Fibroblast of the aortic adventitia (primary cell): ENCODE results near the gene LRP1B. TPM values are rescaled to one million over a fixed set of nuclear protein-coding genes. Genes with fewer than 3 reads are reported as not detected.

Source experiments
- DNase-seq: peaks from one replicate; pipeline ENCODE4 v3.0.0-alpha.2; 2010; ENCODE audit warnings: low read depth
- H3K4me3 ChIP-seq: 2 replicates; pipeline ENCODE4 v1.5.1; 2011; ENCODE audit warnings: low read depth, mild to moderate bottlenecking, control low read depth, low read length, moderate library complexity
- total RNA-seq: library from RNA; depleted of rRNA; stranded (reverse); fragments of >200 nt; gene quantifications from 2 replicates; pipeline ENCODE4 v1.2.3, GENCODE V29; 2012; ENCODE audit warnings: low replicate concordance
- TF ChIP-seq, protein P1 (sequence below): IDR thresholded peaks from 2 replicates; pipeline ENCODE4 v1.5.1; 2011; ENCODE audit warnings: mild to moderate bottlenecking, low read length, control low read depth, inconsistent platforms; ENCODE audit not compliant: insufficient read depth

Gene LRP1B
- total RNA-seq, 1 donor, result 0.36 TPM

DNA sequence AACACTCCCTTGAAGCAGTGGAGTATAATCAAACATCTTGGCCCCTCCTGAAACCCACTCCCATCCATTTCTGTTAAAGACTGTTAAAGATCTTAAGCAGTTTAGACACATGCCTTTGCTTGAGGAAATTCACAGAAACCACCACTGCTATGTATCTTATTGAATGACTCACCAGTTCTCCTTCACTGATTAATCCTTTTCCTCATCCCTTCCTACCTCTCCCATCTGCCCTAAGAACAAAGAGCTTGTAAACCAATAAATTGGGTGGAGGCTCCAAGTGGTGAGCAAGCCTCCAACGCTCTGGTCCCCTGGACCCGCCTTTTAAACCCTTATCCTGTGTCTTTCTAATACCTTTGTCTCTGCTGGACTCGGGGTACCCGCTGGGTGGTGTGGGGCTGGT lies 746.1 kb downstream of the LRP1B start:
- H3K4me3 ChIP-seq, result no peak overlapping the region
- TF ChIP-seq, protein P1, sequence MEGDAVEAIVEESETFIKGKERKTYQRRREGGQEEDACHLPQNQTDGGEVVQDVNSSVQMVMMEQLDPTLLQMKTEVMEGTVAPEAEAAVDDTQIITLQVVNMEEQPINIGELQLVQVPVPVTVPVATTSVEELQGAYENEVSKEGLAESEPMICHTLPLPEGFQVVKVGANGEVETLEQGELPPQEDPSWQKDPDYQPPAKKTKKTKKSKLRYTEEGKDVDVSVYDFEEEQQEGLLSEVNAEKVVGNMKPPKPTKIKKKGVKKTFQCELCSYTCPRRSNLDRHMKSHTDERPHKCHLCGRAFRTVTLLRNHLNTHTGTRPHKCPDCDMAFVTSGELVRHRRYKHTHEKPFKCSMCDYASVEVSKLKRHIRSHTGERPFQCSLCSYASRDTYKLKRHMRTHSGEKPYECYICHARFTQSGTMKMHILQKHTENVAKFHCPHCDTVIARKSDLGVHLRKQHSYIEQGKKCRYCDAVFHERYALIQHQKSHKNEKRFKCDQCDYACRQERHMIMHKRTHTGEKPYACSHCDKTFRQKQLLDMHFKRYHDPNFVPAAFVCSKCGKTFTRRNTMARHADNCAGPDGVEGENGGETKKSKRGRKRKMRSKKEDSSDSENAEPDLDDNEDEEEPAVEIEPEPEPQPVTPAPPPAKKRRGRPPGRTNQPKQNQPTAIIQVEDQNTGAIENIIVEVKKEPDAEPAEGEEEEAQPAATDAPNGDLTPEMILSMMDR, result no peak
- peak; percentile 21 for DNase-seq

DNA sequence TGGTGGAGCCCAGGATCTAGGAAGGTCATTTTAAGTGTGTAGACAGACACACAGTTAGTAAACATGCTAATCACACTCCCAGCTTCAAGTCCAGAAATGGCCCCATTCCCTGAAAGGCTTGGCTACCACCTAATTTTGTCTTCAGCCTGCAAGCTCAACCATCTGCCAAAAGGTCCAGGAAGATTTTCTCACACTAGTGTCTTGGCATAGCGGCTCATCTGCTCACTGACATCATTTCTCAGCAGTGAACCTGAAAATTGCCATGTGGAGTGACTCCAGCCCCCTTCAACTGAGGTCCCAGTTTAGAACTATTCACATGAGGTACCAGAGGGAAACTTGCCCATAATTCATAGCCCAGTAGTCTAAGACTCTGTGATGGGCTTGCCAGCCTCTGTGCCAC lies 748.9 kb downstream of the LRP1B start:
- DNase-seq, result no peak
- TF ChIP-seq, protein P1, result no peak
- no peak overlapping the region for H3K4me3 ChIP-seq

DNA sequence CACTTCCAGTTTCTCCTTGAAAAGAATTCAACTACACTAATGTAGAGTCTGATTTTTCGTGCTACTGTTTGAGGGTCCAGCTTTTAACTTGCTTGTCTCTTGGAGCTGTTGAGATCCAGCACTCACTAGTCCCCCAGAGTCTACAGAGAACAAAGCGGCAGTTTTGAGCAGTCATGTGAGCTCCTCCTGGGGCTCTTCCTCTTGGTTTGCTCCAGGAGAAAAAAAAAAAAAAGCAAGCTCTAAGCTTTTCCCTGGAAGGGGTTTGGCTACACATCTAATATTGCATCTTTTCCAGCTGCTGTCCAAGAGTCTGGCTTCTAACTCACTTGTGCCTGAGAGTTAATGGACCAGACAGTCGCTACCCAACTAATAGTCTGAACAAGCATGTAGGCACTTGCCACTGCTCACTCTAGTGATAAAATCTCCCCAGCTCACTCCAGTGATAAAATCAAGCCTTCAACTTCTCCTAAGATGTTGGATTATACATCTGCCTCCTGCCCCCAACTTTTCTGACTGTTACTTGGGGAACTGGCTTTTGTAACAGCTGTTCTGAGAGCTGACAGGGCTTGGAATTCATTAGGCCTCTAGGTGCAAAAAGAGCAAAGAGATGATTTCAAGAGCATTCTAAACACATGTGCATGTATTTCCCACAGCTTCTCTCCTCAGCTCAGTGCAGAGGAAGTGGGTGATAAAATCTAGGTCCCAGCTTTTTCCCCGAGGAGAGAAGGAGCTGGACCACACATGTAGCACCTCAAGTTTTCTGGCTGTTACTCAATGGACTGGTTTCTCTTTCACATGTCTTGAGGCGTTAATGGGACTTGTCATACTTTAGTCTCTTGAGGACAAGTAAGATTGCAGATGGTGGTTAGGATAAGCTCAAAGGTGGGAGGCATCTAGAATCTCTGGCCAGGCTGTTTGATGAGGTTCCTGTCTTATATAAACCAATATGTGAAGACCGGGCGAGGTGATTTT lies 750.5 kb downstream of the LRP1B start:
- DNase-seq, result no peak
- H3K4me3 ChIP-seq, result no peak overlapping the region
- TF ChIP-seq, protein P1, result no peak

DNA sequence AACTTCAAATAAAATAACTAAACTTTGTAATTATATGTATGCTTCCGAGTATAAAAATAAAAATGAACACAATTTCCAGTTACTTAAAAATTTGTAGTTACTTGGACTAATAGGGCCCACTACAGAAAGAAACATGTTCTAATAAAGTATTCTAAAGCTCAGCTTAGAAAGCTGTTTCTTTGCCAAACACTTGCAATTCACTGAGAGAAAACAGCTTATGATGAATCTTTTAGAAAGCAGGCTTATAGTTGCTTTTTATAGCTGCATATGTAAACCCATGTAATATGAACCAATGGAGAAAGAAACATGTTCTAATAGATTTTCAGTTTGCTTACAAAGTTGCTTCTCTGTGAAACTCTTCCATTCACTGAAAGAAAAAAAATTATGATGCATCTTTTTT lies 766.0 kb downstream of the LRP1B start:
- DNase-seq, result no peak
- TF ChIP-seq, protein P1, result no peak
- H3K4me3 ChIP-seq, result no peak overlapping the region

DNA sequence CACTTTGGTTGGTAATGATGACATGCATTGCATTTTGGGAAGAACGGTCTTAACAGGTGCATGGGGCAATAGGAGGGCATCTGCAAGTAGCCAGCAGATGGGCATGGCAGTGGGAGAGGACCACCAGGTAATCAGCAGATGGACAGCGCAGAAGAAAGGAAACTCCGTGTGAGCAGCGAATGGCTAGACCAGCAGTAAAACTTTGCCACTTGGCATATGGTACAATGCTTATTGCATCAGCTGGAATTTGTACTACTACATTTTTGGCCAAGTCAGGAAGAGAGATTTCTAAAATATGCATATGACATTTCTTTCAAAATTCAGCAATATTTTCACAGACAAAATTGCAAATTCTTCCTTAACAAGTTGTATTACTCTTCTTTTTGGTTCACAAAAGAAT lies 768.5 kb downstream of the LRP1B start:
- TF ChIP-seq, protein P1, result no peak
- DNase-seq, result peak; percentile 9
- no peak overlapping the region for H3K4me3 ChIP-seq

DNA sequence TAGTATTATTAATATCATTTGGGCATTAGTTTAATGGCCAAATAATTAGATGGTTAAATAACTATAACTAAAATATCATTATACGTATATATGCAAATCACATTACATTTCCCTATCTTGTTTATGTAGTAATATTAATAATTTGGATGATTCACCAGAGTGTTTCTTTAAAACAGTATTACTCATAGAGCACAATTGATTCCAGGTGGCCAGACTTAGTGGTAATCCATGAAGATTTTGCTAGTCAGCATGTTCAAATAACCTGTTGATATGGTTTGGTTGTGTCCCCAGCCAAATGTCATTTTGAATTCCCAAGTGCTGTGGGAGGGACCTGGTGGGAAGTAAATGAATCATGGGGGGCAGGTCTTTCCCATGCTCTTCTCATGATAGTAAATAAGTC lies 782.3 kb downstream of the LRP1B start:
- peak; percentile 28 for DNase-seq
- TF ChIP-seq, protein P1, result no peak
- H3K4me3 ChIP-seq, result no peak overlapping the region

DNA sequence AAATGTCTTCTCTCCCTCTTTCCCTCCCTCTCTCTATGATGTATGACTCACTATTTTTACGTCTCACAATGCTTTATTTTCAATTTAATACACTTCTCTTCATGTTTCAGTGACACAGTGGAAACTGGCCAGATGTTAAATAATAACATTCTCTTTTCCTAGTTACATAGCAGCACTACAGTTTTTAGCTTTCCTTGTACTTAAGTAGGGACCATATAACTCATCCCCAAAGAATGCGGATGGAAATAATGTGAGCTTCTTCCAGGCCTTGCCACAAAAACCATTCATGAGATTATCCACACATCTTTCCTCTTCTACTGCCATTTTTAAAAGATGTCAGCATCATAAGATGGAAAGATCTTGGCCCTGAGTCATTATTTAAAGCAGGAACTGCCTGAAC lies 789.4 kb downstream of the LRP1B start:
- TF ChIP-seq, protein P1, result no peak
- DNase-seq, result peak; percentile 86
- no peak overlapping the region for H3K4me3 ChIP-seq
